ENCODE measurements around the gene CHAT.

CHAT gene

DNA sequence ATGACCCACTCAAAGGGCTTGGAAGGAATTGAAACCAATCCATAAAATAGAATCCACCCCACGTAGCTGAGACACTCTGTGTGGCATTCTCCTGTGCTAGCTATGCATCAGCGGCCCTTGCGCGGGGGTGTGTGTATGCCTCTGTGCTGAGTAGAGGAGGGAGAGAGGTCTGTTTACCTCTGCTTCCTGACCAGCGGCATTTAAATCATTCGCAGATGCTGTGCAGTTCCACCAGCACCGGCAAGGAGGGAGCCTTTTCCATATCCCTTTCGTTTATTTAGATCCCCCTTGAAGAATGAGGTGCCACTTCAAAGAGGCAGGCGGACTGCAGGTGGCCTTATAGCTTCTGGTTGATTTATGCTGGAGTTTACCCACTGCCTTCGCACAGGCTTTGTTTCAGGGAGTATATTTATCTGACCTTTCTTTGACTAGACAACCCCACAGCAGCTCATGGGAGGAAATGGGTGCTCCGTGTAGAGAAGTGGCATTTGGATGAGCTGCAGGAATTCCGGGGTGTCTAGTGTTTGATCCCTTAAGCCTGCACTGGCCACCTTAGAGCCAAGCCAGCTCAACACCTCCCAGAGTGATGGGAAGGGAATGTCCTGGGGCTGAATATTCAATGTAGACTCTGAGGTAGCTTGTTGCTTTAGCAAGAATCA, 77.0 kb downstream of the CHAT start:
- no peak for DNase-seq

DNA sequence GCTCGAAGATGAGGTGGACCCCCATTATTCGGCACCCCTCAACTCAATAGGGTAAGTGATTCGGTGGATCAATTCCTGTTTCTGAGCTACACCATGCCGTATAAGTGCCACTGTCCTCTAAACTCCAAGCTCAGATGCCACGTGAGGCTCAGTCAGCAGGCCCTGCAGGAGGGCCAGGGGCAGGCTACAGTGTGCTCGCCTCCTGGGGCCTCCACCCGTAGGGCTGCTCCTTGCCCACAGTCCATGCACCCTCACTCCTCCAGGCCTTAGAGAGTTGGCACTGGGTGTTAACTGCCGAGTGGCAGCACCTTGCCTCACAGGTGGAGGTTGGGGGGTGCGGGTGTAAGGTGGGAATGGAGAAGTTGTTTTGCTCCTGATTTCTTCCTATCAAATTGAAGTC, 77.8 kb downstream of the CHAT start:
- DNase-seq: no peak

DNA sequence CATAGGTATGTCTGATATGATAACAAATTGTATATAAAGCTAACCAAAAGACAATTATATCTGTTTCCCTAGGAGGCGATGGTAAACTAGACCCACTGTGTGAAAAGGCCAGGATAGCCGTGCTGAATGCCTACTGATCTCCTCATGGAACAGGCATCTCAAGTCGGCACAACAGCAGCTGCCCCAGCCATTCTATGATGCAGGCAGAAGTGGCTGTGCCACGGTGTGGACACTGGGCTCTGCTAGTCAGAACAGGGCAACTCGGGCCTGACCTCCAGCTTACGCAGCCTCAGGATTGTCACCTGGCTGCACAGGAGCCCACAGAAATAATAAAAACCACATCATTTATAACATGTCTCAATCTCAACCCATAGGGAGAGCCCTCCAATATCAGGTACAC, 80.6 kb downstream of the CHAT start:
- DNase-seq: no peak

DNA sequence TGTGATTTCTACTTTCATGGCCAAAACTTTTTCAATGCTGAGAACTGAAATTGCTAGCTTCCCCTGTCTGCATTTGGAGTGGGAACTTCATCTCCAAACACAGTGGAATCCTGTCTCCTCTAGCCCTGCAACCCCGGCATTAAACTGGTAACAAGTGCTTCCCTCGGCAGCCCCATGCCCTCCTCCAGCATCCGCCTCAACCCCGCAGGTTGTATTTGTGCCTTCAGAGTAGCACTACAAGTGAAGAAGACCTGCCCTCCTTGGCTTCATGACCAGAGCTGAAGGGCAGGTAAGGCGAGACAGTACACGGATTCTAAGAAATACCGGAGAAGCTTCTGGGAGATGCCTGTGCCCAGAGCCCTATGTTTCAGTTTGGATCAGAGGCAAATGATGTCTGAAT, 82.5 kb downstream of the CHAT start:
- no peak for DNase-seq

DNA sequence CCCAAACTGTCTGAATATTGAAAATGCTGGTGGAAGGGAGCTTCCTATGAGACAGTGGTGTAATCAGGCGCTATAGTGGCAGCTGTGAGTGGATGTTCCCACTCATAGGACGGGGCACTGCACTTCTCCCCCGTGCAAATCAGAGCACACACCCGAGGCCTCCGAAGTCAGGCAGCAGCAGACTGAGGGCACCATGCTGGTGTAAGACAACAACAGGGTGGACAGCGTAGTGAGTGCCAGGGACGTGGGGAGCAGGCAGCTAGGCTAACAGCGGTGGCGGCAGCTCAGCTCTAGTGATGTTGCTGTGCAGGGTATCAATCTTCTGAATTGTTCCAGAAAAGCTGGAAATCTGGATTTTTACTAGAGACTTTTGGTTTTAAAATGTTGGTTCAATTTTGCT, 84.8 kb downstream of the CHAT start:
- DNase-seq: no peak

DNA sequence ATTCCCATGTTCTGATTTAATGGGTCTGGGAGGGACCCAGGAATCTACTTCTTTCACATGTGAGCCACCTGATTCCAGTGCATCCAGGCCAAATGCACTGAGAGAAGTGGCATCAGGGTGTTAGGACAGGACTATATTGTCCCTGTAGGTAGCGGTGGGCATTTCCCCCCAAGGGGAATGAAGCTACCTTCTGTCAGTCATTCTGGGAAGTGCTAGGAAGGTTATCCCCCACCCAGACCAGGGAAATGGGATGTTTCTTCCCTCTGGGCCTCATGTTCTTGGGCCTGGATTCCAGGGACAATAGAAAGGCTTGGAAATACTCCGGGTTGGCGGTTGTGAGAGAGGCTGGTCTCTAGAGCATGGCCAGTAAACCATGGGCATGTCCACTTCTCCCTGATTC, 86.4 kb downstream of the CHAT start:
- no peak for DNase-seq

DNA sequence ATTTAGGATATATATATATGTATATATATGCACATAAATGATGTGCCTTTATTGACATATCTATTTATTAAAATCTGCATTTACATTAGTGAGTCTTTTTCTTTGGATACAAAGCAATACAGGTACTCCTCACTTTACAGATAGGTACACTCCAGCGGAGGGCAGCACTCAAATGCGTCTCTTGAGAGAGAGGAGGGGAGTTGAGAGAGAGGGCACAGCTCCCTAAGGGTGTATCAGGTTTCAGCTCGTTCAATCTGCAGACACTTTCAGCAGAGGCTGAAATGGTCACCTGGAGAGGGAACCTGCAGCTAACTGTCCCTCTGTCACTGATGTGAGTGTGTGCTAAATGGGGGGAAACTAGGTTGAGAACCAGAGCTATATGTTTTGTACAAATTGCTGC, 87.2 kb downstream of the CHAT start:
- DNase-seq: no peak

DNA sequence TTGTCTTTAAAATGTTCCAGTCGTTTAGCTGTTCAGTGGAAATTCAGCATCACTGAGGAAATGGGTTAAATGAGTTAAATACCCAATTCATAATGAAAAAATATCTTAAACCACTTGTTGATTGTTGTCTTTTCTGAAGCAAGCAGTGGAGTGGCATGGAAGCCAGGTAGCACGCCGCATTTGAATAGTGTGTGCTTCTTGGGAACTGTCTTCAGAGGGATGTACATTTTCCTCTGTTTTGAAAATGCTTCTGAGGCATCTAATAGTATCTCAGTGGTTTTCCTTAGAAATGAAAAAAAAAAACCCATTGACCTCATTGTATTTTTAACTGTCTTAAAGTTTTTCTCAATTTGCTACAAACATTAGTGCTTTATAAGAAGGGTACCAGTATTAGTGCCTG, 93.7 kb downstream of the CHAT start:
- DNase-seq: no peak

DNA sequence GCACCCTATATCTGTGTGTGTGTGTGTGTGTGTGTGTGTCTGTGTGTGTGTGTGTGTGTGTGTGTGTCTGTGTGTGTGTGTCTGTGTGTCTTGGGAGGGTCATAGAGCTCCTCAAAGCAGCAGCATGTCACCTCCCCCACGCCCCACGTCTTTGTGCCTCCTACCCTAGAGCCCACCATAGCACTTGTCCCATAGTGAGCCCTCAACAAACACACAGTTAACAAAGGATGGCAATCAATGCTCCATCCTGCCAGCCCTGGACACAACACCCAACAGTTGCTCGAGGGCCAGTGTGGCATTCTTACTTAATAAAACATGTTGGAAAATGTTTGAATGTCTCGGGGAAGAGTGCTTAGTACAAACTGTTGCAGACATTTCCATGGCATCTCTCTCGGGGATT, 96.1 kb downstream of the CHAT start:
- DNase-seq: no peak

DNA sequence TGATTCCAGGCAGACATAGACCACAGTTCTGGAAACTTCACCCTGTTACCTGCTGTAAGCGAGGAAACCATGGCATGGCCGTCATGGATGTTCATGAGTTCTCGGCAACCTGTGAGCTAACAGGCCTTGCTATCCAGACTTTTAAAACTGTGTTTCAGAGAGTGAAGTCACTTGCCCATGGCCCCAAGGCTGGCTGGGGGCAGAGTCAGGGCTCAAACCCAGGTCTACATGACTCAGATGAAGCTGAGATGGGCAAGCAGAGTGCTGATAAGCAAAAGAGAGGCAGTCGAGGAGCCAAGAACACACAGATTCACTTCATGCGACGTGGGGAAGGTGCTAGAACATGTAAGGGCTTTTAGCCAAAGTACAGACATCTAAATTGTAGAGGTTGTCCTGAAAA, 97.1 kb downstream of the CHAT start:
- DNase-seq: no peak

DNA sequence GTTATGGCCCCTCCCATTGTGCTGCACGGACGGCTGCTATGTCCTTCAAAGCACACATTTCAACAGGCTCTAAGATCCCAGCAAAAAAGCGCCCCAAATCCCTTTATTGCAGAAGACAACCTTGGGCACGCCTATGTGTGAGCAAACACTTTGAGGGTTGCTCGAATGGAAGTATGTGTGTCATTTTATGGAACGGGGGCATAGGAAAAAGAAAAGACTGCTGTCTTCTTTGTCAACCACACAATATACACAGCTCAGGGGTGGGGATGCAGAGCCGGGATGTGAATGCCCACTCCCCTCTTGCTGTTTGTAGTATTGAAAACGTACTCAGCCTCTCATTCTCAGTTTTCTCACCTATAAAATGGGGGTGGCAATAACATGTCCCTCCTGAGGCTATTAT, 97.6 kb downstream of the CHAT start:
- no peak for DNase-seq

DNA sequence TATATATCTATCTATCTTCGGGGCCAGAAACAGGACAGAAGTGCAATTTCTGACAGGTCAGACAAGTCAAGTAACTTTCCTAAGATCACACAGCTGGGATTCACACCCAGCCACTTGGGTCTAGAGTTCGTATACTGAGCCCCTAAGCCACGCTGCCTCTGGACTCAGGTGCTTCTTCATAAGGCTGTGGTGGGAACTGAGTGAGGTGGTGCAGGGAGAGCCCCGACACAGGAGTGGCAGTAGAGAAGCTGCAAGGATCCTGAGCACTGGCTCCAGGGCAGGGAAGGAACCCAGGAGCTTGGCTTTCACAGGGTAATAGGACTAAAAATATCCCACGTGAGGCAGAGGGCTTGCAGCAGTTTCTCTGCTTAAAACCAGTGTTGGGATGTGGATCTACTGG, 99.4 kb downstream of the CHAT start:
- no peak for DNase-seq

Measured in suppressor macrophage treated with lipopolysaccharide for 1 hour (primary cell).